Peyer's patch (tissue), 4 donors: ENCODE measurements around the gene THSD7A. TPM values are rescaled to one million over a fixed set of nuclear protein-coding genes. Genes with fewer than 3 reads are reported as not detected.

Experiments
- DNase-seq, 3 donors: peaks; one replicate each; pipeline ENCODE4 v3.0.0-alpha.2; 2017 to 2019
- H3K27ac ChIP-seq, 4 donors: fragments of 200-600 bp; sonication (generic); one replicate each; pipeline ENCODE4 v1.5.1; 2016 to 2019
- H3K27me3 ChIP-seq, 2 donors: fragments of 200-600 bp; sonication (generic); one replicate each; pipeline ENCODE4 v1.5.1; 2019
- H3K36me3 ChIP-seq, 3 donors: fragments of 200-600 bp; sonication (generic); one replicate each; pipeline ENCODE4 v1.5.1; 2016 to 2019
- H3K4me1 ChIP-seq, 4 donors: fragments of 200-600 bp; sonication (generic); one replicate each; pipeline ENCODE4 v1.5.1; 2016 to 2019
- H3K4me3 ChIP-seq, 4 donors: fragments of 200-600 bp; sonication (generic); 1 replicate in 3 of 4; 2 replicates in 1 of 4; pipeline ENCODE4 v1.5.1; 2016 to 2019; ENCODE audit warnings: mild to moderate bottlenecking in 1 of 4
- H3K9me3 ChIP-seq, 4 donors: fragments of 200-600 bp; sonication (generic); one replicate each; pipeline ENCODE4 v1.5.1; 2016 to 2019; ENCODE audit warnings: mild to moderate bottlenecking in 1 of 4
- POLR2A ChIP-seq, 2 donors: fragments of 450-650 bp; IDR thresholded peaks; one replicate each; pipeline ENCODE4 v1.5.1; 2017; ENCODE audit warnings: antibody characterized with exemption in 2 of 2, mild to moderate bottlenecking in 2 of 2, moderate library complexity in 2 of 2
- total RNA-seq, 4 donors: library from RNA; depleted of rRNA; stranded (reverse); fragments of >200 nt; gene quantifications; one replicate each; pipeline ENCODE4 v1.1.0, GENCODE V29; 2016
- TF ChIP-seq, protein P1 (sequence below), 6 experiments: fragments of 450-650 bp in 4 of 6; fragments of 200-600 bp in 2 of 6; sonication (generic) in 1 of 6; IDR thresholded peaks; one replicate each; pipeline ENCODE4 v1.5.1; 2017 to 2019; ENCODE audit warnings: antibody characterized with exemption in 6 of 6, mild to moderate bottlenecking in 3 of 6, moderate library complexity in 1 of 6

Gene THSD7A
- total RNA-seq, 4 donors from 2014 or later: 0.53 to 4.1 (median 2.1) TPM

DNA sequence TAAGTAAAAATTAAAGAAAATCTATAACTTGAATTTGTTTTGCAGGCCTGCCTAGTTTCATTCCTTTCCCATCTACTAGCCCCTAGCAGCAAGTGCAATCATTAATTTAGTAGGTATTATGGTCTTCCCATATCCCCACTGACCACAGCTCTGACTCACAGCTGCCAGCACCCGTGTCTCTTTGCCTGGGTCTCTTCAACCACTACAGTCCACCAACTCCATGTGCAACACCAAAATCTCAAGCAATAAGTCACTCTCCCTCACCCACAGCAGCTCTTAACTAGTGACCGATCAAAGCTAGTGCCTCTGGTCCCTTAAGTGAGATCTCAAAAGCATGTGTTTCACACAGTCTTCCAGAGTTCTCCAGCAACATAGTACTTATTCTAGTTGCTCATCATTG, 26.0 kb upstream of the THSD7A start:
- Histone ChIP-seq H3K9me3 (no peaks in the 10 kb centered on the region), H3K36me3 (no peaks in the 10 kb centered on the region), H3K27ac (no peak overlapping the region), H3K4me1 (no peaks in the 10 kb centered on the region), H3K4me3 (no peak overlapping the region), H3K27me3 (no peaks in the 10 kb centered on the region)
- no peak for TF ChIP-seq POLR2A (IDR thresholded peaks at IDR 0.05)
- TF ChIP-seq, protein P1, sequence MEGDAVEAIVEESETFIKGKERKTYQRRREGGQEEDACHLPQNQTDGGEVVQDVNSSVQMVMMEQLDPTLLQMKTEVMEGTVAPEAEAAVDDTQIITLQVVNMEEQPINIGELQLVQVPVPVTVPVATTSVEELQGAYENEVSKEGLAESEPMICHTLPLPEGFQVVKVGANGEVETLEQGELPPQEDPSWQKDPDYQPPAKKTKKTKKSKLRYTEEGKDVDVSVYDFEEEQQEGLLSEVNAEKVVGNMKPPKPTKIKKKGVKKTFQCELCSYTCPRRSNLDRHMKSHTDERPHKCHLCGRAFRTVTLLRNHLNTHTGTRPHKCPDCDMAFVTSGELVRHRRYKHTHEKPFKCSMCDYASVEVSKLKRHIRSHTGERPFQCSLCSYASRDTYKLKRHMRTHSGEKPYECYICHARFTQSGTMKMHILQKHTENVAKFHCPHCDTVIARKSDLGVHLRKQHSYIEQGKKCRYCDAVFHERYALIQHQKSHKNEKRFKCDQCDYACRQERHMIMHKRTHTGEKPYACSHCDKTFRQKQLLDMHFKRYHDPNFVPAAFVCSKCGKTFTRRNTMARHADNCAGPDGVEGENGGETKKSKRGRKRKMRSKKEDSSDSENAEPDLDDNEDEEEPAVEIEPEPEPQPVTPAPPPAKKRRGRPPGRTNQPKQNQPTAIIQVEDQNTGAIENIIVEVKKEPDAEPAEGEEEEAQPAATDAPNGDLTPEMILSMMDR (IDR thresholded peaks at IDR 0.05): no peak
- DNase-seq: no peak

DNA sequence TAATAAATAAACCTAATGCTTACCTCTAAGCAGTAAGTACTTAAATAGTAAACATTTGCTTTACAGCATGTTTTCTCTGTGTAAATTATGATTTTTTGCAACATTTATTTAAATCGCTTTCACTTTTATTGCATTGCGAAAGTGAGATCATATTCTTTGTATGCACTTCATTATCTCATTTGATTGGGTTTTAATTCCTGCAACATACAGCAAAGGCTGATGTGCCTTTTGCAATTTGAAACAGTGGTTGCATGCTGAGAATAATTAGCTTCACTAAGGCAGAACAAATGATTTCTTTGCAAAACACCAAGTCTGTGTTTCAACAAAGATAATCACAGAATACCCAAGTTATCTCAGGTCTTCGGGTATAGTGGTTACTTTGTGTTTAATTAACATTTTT, 16.3 kb upstream of the THSD7A start:
- Histone ChIP-seq H3K4me3 (no peak overlapping the region), H3K27ac (no peak overlapping the region), H3K9me3 (no peaks in the 10 kb centered on the region), H3K4me1 (no peaks in the 10 kb centered on the region), H3K27me3 (no peaks in the 10 kb centered on the region), H3K36me3 (no peaks in the 10 kb centered on the region)
- DNase-seq: no peak
- TF ChIP-seq, protein P1 (IDR thresholded peaks at IDR 0.05): no peak
- no peak for TF ChIP-seq POLR2A (IDR thresholded peaks at IDR 0.05)

DNA sequence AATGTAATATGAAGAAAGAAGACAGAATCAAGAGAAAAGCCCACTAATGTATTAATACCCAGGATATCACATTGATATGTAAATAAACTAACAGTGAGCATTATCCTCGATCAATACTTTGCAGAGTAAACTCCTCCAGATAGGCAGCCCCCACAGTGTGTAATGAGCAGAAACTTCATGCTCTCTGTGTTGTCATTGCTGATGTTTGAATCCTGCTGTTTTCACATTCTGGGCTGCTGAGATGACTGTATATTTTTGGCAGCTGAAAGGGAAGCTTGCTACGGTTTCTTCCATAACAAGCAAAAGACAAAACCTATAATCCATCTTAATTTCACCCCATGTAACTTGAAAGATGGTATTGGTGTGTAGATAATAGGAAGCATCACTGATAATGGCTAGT, 15.3 kb upstream of the THSD7A start:
- DNase-seq: no peak
- no peaks in the 10 kb centered on the region for H3K9me3 ChIP-seq
- H3K27me3 ChIP-seq: no peaks in the 10 kb centered on the region
- no peaks in the 10 kb centered on the region for H3K36me3 ChIP-seq
- TF ChIP-seq, protein P1 (IDR thresholded peaks at IDR 0.05): no peak
- no peak for TF ChIP-seq POLR2A (IDR thresholded peaks at IDR 0.05)
- no peaks in the 10 kb centered on the region for H3K4me1 ChIP-seq
- no peak overlapping the region for H3K27ac ChIP-seq
- no peak overlapping the region for H3K4me3 ChIP-seq

DNA sequence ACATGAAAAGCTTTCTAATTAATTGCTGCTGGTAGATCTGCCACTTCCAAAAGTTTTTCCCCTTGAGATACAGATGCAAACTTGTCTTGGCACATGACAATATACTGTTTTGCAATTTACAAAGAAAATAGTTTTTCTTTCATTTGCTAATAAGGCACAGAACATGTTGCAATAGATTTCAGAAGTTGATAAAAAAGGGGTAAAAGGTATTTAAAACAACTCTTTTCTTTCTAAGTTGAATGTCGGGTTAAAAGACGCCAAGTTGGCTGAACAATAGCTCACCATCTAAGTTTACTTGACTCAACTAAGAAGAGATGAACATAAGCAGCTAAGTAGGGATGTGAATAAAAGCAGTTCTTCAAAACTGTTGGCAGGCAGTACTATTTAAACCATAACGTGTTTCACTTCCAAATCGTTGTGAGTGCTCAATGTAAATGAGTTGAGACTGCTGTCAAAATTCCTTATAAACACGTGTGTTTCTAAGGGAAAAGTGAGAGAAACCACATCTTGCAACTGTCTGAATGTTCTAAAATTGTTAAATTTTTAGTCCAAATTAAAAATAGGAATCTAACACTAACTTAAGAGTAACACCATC, 14.5 kb upstream of the THSD7A start:
- TF ChIP-seq, protein P1 (IDR thresholded peaks at IDR 0.05): no peak
- TF ChIP-seq POLR2A (IDR thresholded peaks at IDR 0.05): no peak
- Histone ChIP-seq H3K9me3 (no peaks in the 10 kb centered on the region), H3K4me3 (no peak overlapping the region), H3K36me3 (no peaks in the 10 kb centered on the region), H3K4me1 (no peaks in the 10 kb centered on the region), H3K27me3 (no peaks in the 10 kb centered on the region), H3K27ac (no peak overlapping the region)
- no peak for DNase-seq

DNA sequence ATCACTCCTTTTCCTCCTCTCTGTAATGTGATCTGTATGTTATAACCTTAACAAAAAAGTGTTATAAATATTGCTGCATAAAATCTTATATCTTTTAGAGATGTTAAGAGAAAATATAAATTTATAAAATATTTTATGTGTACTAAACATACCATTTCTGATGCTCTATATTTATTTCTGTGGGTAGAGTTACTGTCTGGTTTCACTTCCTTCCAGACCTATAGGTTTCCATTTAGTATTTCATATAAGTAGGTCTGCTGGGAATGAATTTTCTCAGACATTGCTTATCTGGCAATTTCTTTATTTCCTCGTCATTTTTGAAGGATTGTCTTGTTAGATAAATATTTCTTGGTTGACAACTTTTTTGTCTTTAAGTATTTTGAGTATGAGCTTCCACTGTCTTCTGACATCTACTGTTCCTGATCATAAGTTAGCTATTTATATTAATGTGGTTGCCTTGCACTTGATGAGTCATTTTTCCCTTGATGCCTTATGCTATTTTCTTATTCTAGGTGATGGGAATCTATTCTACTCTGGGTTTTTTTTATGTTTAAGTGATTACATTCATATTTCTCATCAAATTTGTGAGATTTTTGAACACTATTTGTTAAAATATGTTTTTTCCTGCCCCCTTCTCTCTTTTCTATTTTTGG, 11.2 kb upstream of the THSD7A start:
- TF ChIP-seq POLR2A (IDR thresholded peaks at IDR 0.05): no peak
- TF ChIP-seq, protein P1 (IDR thresholded peaks at IDR 0.05): no peak
- H3K36me3 ChIP-seq: no peaks in the 10 kb centered on the region
- H3K4me3 ChIP-seq: no peak overlapping the region
- H3K4me1 ChIP-seq: no peaks in the 10 kb centered on the region
- no peaks in the 10 kb centered on the region for H3K27me3 ChIP-seq
- no peak overlapping the region for H3K27ac ChIP-seq
- no peaks in the 10 kb centered on the region for H3K9me3 ChIP-seq
- DNase-seq: no peak
